Sigmoid colon (tissue), 7 donors: ENCODE measurements around the gene RBM6. TPM values are rescaled to one million over a fixed set of nuclear protein-coding genes. Genes with fewer than 3 reads are reported as not detected.

Source experiments
- DNase-seq: peaks from one replicate; pipeline ENCODE4 v3.0.0-alpha.2; 2019
- H3K27ac ChIP-seq, 4 donors: fragments of 200-600 bp; sonication (generic); one replicate each; pipeline ENCODE4 v1.5.1; 2016 to 2019; ENCODE audit warnings: mild to moderate bottlenecking in 1 of 4
- H3K27me3 ChIP-seq, 3 donors: fragments of 200-600 bp; sonication (generic); one replicate each; pipeline ENCODE4 v1.5.1; 2019; ENCODE audit warnings: mild to moderate bottlenecking in 1 of 3
- H3K36me3 ChIP-seq, 4 donors: fragments of 200-600 bp; sonication (generic); one replicate each; pipeline ENCODE4 v1.5.1; 2016 to 2019
- H3K4me1 ChIP-seq, 4 donors: fragments of 200-600 bp; sonication (generic); one replicate each; pipeline ENCODE4 v1.5.1; 2017 to 2019
- H3K4me3 ChIP-seq, 4 donors: fragments of 200-600 bp; sonication (generic); one replicate each; pipeline ENCODE4 v1.5.1; 2017 to 2019; ENCODE audit warnings: mild to moderate bottlenecking in 2 of 4, moderate library complexity in 1 of 4
- H3K9me3 ChIP-seq, 4 donors: fragments of 200-600 bp in 3 of 4; sonication (generic) in 3 of 4; one replicate each; pipeline versions ENCODE4 v1.5.1 to v1.6.1; 2013 to 2019
- CTCF ChIP-seq, 4 experiments: fragments of 450-650 bp in 3 of 4; fragments of 200-600 bp in 1 of 4; IDR thresholded peaks; one replicate each; pipeline ENCODE4 v1.5.1; 2016 to 2019; ENCODE audit warnings: antibody characterized with exemption in 4 of 4, mild to moderate bottlenecking in 3 of 4, moderate library complexity in 2 of 4
- EP300 ChIP-seq, 4 donors: sonication (generic); formaldehyde crosslinking; IDR thresholded peaks; one replicate each; pipeline ENCODE4 v1.6.1; 2017; ENCODE audit warnings: antibody characterized with exemption in 4 of 4
- POLR2A ChIP-seq, 2 donors: fragments of 450-650 bp; IDR thresholded peaks; one replicate each; pipeline ENCODE4 v1.6.1; 2016; ENCODE audit warnings: antibody characterized with exemption in 2 of 2, mild to moderate bottlenecking in 2 of 2, moderate library complexity in 2 of 2
- POLR2AphosphoS5 ChIP-seq, 4 donors: sonication (generic); formaldehyde crosslinking; IDR thresholded peaks; one replicate each; pipeline ENCODE4 v1.6.1; 2017; ENCODE audit warnings: antibody characterized with exemption in 4 of 4
- WGBS, 2 donors: extraction: QIAGEN DNeasy Blood & Tissue Kit; methylation state at CpG; one replicate each; pipeline ENCODE4 v1.1.7; 2013; 5-methylcytosine and 5-hydroxymethylcytosine counted together
- intact Hi-C: fragments of 100-400 bp; cut with DNase I; formaldehyde crosslinking; loops from one replicate; pipeline ENCODE4 v1.15.1; 2023
- polyA plus RNA-seq, 3 donors: library from polyadenylated mRNA; stranded (reverse); fragments of 200-250 nt; gene quantifications; one replicate each; pipeline ENCODE4 v1.2.3, GENCODE V29; 2013
- total RNA-seq, 4 donors: library from RNA; depleted of rRNA; stranded (reverse); fragments of >200 nt; gene quantifications; one replicate each; pipeline ENCODE4 v1.1.0, GENCODE V29; 2016
- donor health status: healthy with polysubstance abuse.
- donor health status: Bipolar disorder and iron deficiency.
- donor health status: healthy.

Gene RBM6
- total and polyA plus RNA-seq, 7 donors, result 13.6 to 215 (median 78.0) TPM

DNA sequence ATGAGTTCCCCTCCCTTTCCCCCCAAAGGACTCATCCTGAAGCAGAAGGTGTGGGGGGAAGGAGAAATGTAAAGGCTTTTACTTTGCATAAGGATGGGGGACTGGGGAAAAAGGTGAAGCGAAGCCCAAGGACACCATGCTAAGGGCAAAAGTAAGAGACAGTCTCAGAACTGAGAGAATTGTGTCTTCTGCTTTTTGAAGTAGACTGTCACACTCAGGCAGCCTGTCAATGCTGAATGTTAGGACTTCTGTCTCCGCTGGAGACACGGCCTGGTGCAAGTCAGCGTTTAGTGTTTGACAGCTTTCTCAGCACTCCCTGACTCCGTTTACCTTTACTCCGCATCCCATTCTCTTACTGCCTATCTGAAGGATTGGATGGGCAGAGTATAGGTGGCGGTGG, 162.6 kb downstream of the RBM6 start:
- Histone ChIP-seq H3K4me3 (no peak overlapping the region), H3K9me3 (no peaks in the 10 kb centered on the region), H3K36me3 (peaks cover 72 to 100% (median 92%) of the 10 kb centered on the region in 4 donors), H3K4me1 (no peaks in the 10 kb centered on the region), H3K27me3 (no peaks in the 10 kb centered on the region), H3K27ac (no peak overlapping the region)
- DNase-seq, result no peak
- 95 to 97% methylated on average over 7 of the region's 7 CpGs for WGBS, 2 donors
- intact Hi-C loops, result no loop called here
- TF ChIP-seq POLR2AphosphoS5 (IDR thresholded peaks at IDR 0.05) (no peak), EP300 (IDR thresholded peaks at IDR 0.05) (no peak), POLR2A (IDR thresholded peaks at IDR 0.05) (no peak), CTCF (IDR thresholded peaks at IDR 0.05) (no peak)

- no peaks in the 10 kb centered on the region for H3K9me3 ChIP-seq
- peaks cover 83 to 100% (median 96%) of the 10 kb centered on the region in 4 donors for H3K36me3 ChIP-seq
- H3K4me3 ChIP-seq, result no peak overlapping the region
- no peak for DNase-seq
- H3K27me3 ChIP-seq, result no peaks in the 10 kb centered on the region
- H3K4me1 ChIP-seq, result no peaks in the 10 kb centered on the region
- H3K27ac ChIP-seq, result peak overlapping the region in 1 of 4 donors; percentile 35
- intact Hi-C loops, result no loop called here
- 80 to 90% methylated on average over 5 of the region's 5 CpGs for WGBS, 2 donors
- TF ChIP-seq CTCF (IDR thresholded peaks at IDR 0.05) (no peak), EP300 (IDR thresholded peaks at IDR 0.05) (no peak), POLR2A (IDR thresholded peaks at IDR 0.05) (no peak), POLR2AphosphoS5 (IDR thresholded peaks at IDR 0.05) (no peak)
These were observed 171.8 kb downstream of the RBM6 start for GRCh38 chr3:50111757-50112156.

DNA sequence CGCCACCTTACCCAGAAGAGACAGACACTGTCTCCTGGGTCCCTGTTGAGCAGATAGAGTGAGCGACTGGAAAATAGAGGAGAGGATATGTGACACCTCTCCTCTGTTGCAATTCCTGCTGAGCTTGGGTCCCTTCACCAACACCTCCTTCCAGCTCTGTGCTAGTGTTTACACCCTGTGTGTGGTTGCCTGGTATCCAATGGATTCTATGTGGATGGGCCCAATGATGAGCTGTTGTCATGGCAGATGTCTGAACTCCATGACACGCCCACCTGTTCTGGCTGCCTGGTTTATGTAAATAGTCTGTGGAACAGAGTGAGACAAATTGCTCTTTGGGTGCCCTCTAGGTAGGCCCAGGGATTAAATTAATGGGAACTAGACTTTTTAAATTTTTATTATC, 172.5 kb downstream of the RBM6 start:
- no peak for DNase-seq
- WGBS, 2 donors, result 96 to 97% methylated on average over 3 of the region's 3 CpGs
- no peaks in the 10 kb centered on the region for H3K4me1 ChIP-seq
- intact Hi-C loops, result no loop called here
- peak overlapping the region in 1 of 4 donors; percentile 35 for H3K27ac ChIP-seq
- H3K4me3 ChIP-seq, result no peak overlapping the region
- peaks cover 83 to 100% (median 96%) of the 10 kb centered on the region in 4 donors for H3K36me3 ChIP-seq
- H3K9me3 ChIP-seq, result no peaks in the 10 kb centered on the region
- no peaks in the 10 kb centered on the region for H3K27me3 ChIP-seq
- no peak for TF ChIP-seq EP300 (IDR thresholded peaks at IDR 0.05)
- no peak for TF ChIP-seq POLR2AphosphoS5 (IDR thresholded peaks at IDR 0.05)
- TF ChIP-seq CTCF (IDR thresholded peaks at IDR 0.05), result no peak
- no peak for TF ChIP-seq POLR2A (IDR thresholded peaks at IDR 0.05)

GRCh38 chr3:50117120-50117519, 177.2 kb downstream of the RBM6 start:
- no peaks in the 10 kb centered on the region for H3K9me3 ChIP-seq
- intact Hi-C loops, result no loop called here
- H3K4me3 ChIP-seq, result no peak overlapping the region
- no peak overlapping the region for H3K27ac ChIP-seq
- H3K27me3 ChIP-seq, result no peaks in the 10 kb centered on the region
- TF ChIP-seq POLR2A (IDR thresholded peaks at IDR 0.05) (no peak), CTCF (IDR thresholded peaks at IDR 0.05) (no peak), EP300 (IDR thresholded peaks at IDR 0.05) (no peak), POLR2AphosphoS5 (IDR thresholded peaks at IDR 0.05) (no peak)
- peaks cover 62 to 85% (median 84%) of the 10 kb centered on the region in 4 donors for H3K36me3 ChIP-seq
- H3K4me1 ChIP-seq, result peaks cover 0 to 8% (median 0%) of the 10 kb centered on the region in 4 donors
- 94% methylated on average over 8 of the region's 8 CpGs for WGBS, 2 donors
- no peak for DNase-seq

GRCh38 chr3:50118237-50118636, 178.3 kb downstream of the RBM6 start:
- intact Hi-C loops, result no loop called here
- Histone ChIP-seq H3K4me1 (peaks cover 0 to 9% (median 0%) of the 10 kb centered on the region in 4 donors), H3K27me3 (no peaks in the 10 kb centered on the region), H3K36me3 (peaks cover 57 to 74% (median 74%) of the 10 kb centered on the region in 4 donors), H3K4me3 (no peak overlapping the region), H3K27ac (no peak overlapping the region), H3K9me3 (no peaks in the 10 kb centered on the region)
- WGBS, 2 donors, result 91 to 92% methylated on average over 10 of the region's 10 CpGs
- TF ChIP-seq CTCF (IDR thresholded peaks at IDR 0.05) (no peak), POLR2AphosphoS5 (IDR thresholded peaks at IDR 0.05) (no peak), EP300 (IDR thresholded peaks at IDR 0.05) (no peak), POLR2A (IDR thresholded peaks at IDR 0.05) (no peak)
- DNase-seq, result no peak
